Medulla oblongata (tissue), 1 donor: ENCODE results near the gene CFAP20DC.

Experiments used
- DNase-seq: peaks from one replicate; pipeline ENCODE4 v3.0.0-alpha.2; 2015; ENCODE audit errors: extremely low spot score

The CFAP20DC gene

GRCh38 chr3:58801541-58801940 is 248.3 kb downstream of the CFAP20DC start:
- no peak for DNase-seq

GRCh38 chr3:58800940-58801339 is 248.9 kb downstream of the CFAP20DC start:
- DNase-seq = no peak

- DNase-seq = no peak
These were observed 249.8 kb downstream of the CFAP20DC start for GRCh38 chr3:58800032-58800431.

GRCh38 chr3:58799271-58799670 is 250.6 kb downstream of the CFAP20DC start:
- no peak for DNase-seq

GRCh38 chr3:58798312-58798711 is 251.5 kb downstream of the CFAP20DC start:
- DNase-seq = no peak

GRCh38 chr3:58794750-58795149 is 255.1 kb downstream of the CFAP20DC start:
- no peak for DNase-seq

- DNase-seq = no peak
These were observed 255.9 kb downstream of the CFAP20DC start for GRCh38 chr3:58793938-58794337.

GRCh38 chr3:58792921-58793451 is 256.8 kb downstream of the CFAP20DC start:
- no peak for DNase-seq

GRCh38 chr3:58789385-58789784 is 260.4 kb downstream of the CFAP20DC start:
- no peak for DNase-seq

GRCh38 chr3:58784888-58785287 is 264.9 kb downstream of the CFAP20DC start:
- DNase-seq = no peak

- no peak for DNase-seq
These were observed 265.4 kb downstream of the CFAP20DC start for GRCh38 chr3:58784425-58784824.

- DNase-seq = no peak
These were observed 266.0 kb downstream of the CFAP20DC start for GRCh38 chr3:58783845-58784244.

- DNase-seq = no peak
These were observed 269.9 kb downstream of the CFAP20DC start for GRCh38 chr3:58779934-58780333.

GRCh38 chr3:58776231-58776630 is 273.6 kb downstream of the CFAP20DC start:
- no peak for DNase-seq

GRCh38 chr3:58772462-58772861 is 277.4 kb downstream of the CFAP20DC start:
- no peak for DNase-seq

GRCh38 chr3:58769065-58769464 is 280.8 kb downstream of the CFAP20DC start:
- no peak for DNase-seq

GRCh38 chr3:58766587-58767282 is 283.1 kb downstream of the CFAP20DC start:
- DNase-seq = no peak

- no peak for DNase-seq
These were observed 294.7 kb downstream of the CFAP20DC start for GRCh38 chr3:58755150-58755549.

GRCh38 chr3:58754074-58754473 is 295.8 kb downstream of the CFAP20DC start:
- no peak for DNase-seq

GRCh38 chr3:58751882-58752567 is 297.8 kb downstream of the CFAP20DC start:
- peak; percentile 11 for DNase-seq

GRCh38 chr3:58751235-58751634 is 298.6 kb downstream of the CFAP20DC start:
- DNase-seq = no peak

- DNase-seq = peak; percentile 9
These were observed 299.9 kb downstream of the CFAP20DC start for GRCh38 chr3:58749948-58750347.

GRCh38 chr3:58748024-58748423 is 301.8 kb downstream of the CFAP20DC start:
- no peak for DNase-seq
